Tibial nerve (tissue), 4 donors: Measurements from ENCODE around the gene GIMAP2. TPM values are rescaled to one million over a fixed set of nuclear protein-coding genes. Genes with fewer than 3 reads are reported as not detected.

Source experiments
- DNase-seq, 2 donors: peaks; one replicate each; pipeline ENCODE4 v3.0.0-alpha.2; 2019; ENCODE audit warnings: low spot score in 2 of 2
- H3K27ac ChIP-seq, 4 donors: fragments of 200-600 bp; sonication (generic) in 3 of 4; one replicate each; pipeline ENCODE4 v1.5.1; 2017 to 2019; ENCODE audit warnings: mild to moderate bottlenecking in 1 of 4
- H3K27me3 ChIP-seq, 2 donors: fragments of 200-600 bp; sonication (generic) in 1 of 2; one replicate each; pipeline versions ENCODE4 v1.5.1 to v1.6.0; 2017 to 2019
- H3K36me3 ChIP-seq, 3 donors: fragments of 200-600 bp; sonication (generic); one replicate each; pipeline ENCODE4 v1.5.1; 2018 to 2019
- H3K4me1 ChIP-seq, 4 donors: fragments of 200-600 bp; sonication (generic) in 3 of 4; one replicate each; pipeline ENCODE4 v1.5.1; 2017 to 2019
- H3K4me3 ChIP-seq, 4 donors: fragments of 200-600 bp; sonication (generic) in 3 of 4; one replicate each; pipeline ENCODE4 v1.5.1; 2017 to 2019; ENCODE audit warnings: mild to moderate bottlenecking in 1 of 4, moderate library complexity in 1 of 4
- H3K9me3 ChIP-seq, 4 donors: fragments of 200-600 bp; sonication (generic) in 3 of 4; one replicate each; pipeline ENCODE4 v1.5.1; 2017 to 2019
- EP300 ChIP-seq, 2 donors: sonication (generic); formaldehyde crosslinking; IDR thresholded peaks; one replicate each; pipeline ENCODE4 v1.6.1; 2017; ENCODE audit warnings: antibody characterized with exemption in 2 of 2, mild to moderate bottlenecking in 1 of 2
- POLR2A ChIP-seq, 2 donors: fragments of 450-650 bp; IDR thresholded peaks; one replicate each; pipeline ENCODE4 v1.6.1; 2017; ENCODE audit warnings: antibody characterized with exemption in 2 of 2, mild to moderate bottlenecking in 2 of 2, moderate library complexity in 2 of 2
- WGBS, 2 donors: methylation state at CpG; one replicate each; pipeline ENCODE4 v1.1.5; 2018; 5-methylcytosine and 5-hydroxymethylcytosine counted together
- total RNA-seq, 4 donors: library from RNA; depleted of rRNA; stranded (reverse); fragments of >200 nt; gene quantifications; one replicate each; pipeline ENCODE4 v1.1.0, GENCODE V29; 2016
- TF ChIP-seq, protein P1 (sequence below), 5 experiments: fragments of 200-600 bp in 3 of 5; fragments of 450-650 bp in 2 of 5; sonication (generic) in 3 of 5; IDR thresholded peaks; one replicate each; pipeline ENCODE4 v1.5.1; 2016 to 2019; ENCODE audit warnings: antibody characterized with exemption in 5 of 5, mild to moderate bottlenecking in 3 of 5, moderate library complexity in 2 of 5

The GIMAP2 gene
- total RNA-seq, 4 donors from 2014 or later: 6.3 to 22.0 (median 7.8) TPM

DNA sequence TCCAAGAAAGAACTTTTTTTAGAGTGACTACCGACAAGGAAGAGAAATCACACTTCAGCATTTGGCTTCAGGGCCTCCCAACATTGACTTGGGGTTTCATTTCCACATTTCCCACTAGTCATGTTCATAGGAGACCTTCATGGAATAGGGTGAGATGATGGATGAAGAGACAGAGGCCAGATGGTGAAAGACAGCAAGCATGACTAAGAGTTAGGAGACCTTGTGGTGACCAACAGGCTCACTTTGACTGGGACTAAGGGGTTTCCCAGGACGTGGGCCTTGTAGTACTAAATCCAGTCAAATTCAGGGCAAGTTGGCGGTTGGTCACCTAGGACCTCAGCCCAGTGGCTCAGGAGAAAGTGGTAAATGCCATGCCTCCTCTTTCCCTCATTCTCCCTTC is 48.7 kb downstream of the GIMAP2 start:
- Histone ChIP-seq H3K4me3 (no peak overlapping the region), H3K4me1 (no peaks in the 10 kb centered on the region), H3K27ac (no peak overlapping the region), H3K36me3 (no peaks in the 10 kb centered on the region), H3K9me3 (peaks cover 0 to 4% (median 0%) of the 10 kb centered on the region in 4 donors), H3K27me3 (peaks cover 0 to 3% of the 10 kb centered on the region in 2 donors)
- TF ChIP-seq, protein P1, sequence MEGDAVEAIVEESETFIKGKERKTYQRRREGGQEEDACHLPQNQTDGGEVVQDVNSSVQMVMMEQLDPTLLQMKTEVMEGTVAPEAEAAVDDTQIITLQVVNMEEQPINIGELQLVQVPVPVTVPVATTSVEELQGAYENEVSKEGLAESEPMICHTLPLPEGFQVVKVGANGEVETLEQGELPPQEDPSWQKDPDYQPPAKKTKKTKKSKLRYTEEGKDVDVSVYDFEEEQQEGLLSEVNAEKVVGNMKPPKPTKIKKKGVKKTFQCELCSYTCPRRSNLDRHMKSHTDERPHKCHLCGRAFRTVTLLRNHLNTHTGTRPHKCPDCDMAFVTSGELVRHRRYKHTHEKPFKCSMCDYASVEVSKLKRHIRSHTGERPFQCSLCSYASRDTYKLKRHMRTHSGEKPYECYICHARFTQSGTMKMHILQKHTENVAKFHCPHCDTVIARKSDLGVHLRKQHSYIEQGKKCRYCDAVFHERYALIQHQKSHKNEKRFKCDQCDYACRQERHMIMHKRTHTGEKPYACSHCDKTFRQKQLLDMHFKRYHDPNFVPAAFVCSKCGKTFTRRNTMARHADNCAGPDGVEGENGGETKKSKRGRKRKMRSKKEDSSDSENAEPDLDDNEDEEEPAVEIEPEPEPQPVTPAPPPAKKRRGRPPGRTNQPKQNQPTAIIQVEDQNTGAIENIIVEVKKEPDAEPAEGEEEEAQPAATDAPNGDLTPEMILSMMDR (IDR thresholded peaks at IDR 0.05): no peak
- TF ChIP-seq EP300 (IDR thresholded peaks at IDR 0.05): no peak
- no peak for TF ChIP-seq POLR2A (IDR thresholded peaks at IDR 0.05)
- no peak for DNase-seq
- 75 to 87% methylated on average over 3 of the region's 3 CpGs for WGBS, 2 donors

DNA sequence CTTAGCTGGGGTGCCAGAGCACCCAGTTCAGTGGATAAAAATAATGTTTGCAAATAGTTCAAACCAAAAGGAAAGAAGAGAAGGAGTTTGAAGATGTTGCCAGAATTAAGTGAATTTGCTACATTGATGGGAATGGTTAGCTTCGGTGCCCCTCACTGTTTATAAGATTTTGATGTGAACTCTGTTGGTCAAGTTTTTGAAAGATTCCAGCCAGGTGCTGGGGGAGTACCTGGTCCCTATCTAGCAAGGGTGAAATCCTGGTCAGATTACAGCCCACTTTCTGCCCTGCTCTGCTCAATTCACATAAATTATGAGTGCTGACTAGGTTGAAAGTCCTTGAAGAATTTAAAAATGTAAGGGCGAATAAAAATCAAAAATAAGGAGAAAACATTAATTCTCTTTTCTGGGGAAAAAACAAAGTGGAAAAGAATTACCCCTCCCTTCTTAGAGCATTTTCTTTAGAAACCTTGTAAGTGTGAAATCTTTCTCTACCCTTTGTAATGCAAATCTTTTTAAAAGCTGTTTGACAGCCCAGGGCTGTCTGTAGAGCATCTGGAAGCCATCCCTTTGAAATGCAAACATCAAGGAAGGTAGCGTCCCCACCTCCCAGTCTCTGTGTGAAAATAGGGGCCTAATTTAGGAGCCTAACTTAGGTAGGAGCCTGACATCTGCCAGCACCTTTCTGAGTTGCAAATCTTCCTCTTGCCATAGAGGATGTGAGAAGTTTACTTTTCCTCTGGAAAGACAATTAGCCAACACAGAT is 50.3 kb downstream of the GIMAP2 start:
- no peaks in the 10 kb centered on the region for H3K36me3 ChIP-seq
- H3K27me3 ChIP-seq: peaks cover 0 to 3% of the 10 kb centered on the region in 2 donors
- no peaks in the 10 kb centered on the region for H3K9me3 ChIP-seq
- H3K4me3 ChIP-seq: no peak overlapping the region
- no peak for TF ChIP-seq EP300 (IDR thresholded peaks at IDR 0.05)
- TF ChIP-seq, protein P1 (IDR thresholded peaks at IDR 0.05): no peak
- no peak for TF ChIP-seq POLR2A (IDR thresholded peaks at IDR 0.05)
- WGBS, 2 donors: 54 to 57% methylated on average over 3 of the region's 3 CpGs
- H3K27ac ChIP-seq: peak overlapping the region in 1 of 4 donors; percentile 81
- no peak for DNase-seq
- H3K4me1 ChIP-seq: no peaks in the 10 kb centered on the region

DNA sequence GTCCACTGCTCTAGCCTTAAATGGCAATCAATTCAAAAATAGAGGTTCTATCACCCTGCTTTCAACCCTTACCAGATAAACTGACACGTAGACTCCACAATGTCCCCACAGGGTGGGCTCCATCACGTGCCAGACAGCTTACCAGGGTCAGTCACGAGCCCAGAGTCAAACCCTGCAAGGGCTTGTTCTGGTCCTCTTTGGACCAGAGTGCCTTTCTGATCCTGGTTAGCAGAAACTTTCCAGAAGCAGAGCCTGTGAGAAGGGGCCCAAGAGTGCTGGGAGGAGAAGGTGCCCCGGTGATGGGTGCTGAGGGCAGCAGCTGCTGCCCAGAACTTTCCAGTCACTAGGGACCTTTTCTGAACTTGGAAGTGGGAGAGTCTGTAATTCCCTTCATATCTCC is 51.4 kb downstream of the GIMAP2 start:
- Histone ChIP-seq H3K4me3 (peak overlapping the region in 2 of 4 donors; percentile 42 to 45), H3K27me3 (peaks cover 0 to 3% of the 10 kb centered on the region in 2 donors), H3K4me1 (no peaks in the 10 kb centered on the region), H3K27ac (peak overlapping the region in 3 of 4 donors; percentile 42 to 81 (median 69)), H3K36me3 (peaks cover 0 to 5% (median 0%) of the 10 kb centered on the region in 3 donors), H3K9me3 (no peaks in the 10 kb centered on the region)
- TF ChIP-seq POLR2A (IDR thresholded peaks at IDR 0.05) (no peak), EP300 (IDR thresholded peaks at IDR 0.05) (no peak)
- TF ChIP-seq, protein P1 (IDR thresholded peaks at IDR 0.05): no peak
- WGBS, 2 donors: 43 to 64% methylated on average over 4 of the region's 4 CpGs
- no peak for DNase-seq

DNA sequence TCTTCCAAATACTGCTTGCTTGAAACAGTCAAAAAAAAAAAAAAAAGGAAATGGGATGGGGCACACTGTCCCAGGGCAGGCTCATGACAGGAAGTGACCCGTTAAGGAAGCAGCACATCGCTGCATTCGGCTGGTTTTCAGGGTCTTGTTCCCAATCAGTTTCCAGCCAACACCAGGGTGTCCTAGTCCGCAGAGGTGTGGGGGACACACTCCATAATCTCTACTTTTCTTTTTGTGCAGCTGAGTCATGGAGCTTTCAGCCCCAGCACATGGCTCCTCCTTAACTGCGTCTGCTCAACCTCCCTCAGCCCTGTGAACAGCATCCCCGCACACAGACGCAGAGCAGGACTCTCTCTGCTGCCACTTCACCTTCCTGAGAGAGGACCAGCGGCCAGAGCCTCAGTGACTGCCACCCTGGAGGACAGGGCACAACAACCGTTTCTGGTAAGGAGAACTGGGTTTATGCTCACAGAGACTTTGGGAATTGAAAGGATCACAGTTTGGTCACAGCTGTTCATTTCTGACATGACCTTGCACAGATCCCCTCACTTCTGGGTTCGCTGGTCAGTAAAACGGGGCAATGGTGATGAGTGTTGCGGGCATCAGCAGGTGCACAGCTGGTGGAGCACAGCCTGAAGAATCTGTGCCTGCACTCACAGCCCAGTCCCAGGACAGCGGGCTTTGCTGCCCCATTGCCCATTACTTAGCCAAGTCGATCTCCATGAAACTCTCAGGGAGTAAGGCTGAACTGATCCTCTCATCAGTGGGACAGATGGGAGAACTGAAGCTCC is 52.0 kb downstream of the GIMAP2 start, which contains the start of gene GIMAP5:
TSS of gene GIMAP5 (plus strand) at position 154 of the 791 bp plus-strand sequence. CDS start 3,467 bp downstream, outside the sequence.
- H3K4me1 ChIP-seq: no peaks in the 10 kb centered on the region
- DNase-seq: no peak
- H3K27me3 ChIP-seq: peaks cover 0 to 3% of the 10 kb centered on the region in 2 donors
- TF ChIP-seq EP300 (IDR thresholded peaks at IDR 0.05): peak in 1 of 2 donors; percentile 72
- no peak for TF ChIP-seq POLR2A (IDR thresholded peaks at IDR 0.05)
- H3K4me3 ChIP-seq: peak within 1 kb of the TSS; percentile 24 to 45 (median 34)
- no peaks in the 10 kb centered on the region for H3K9me3 ChIP-seq
- peaks cover 0 to 7% (median 0%) of the 10 kb centered on the region in 3 donors for H3K36me3 ChIP-seq
- peak within 1 kb of the TSS; percentile 42 to 81 (median 58) for H3K27ac ChIP-seq
- 36 to 38% methylated on average over 14 of the region's 14 CpGs for WGBS, 2 donors

DNA sequence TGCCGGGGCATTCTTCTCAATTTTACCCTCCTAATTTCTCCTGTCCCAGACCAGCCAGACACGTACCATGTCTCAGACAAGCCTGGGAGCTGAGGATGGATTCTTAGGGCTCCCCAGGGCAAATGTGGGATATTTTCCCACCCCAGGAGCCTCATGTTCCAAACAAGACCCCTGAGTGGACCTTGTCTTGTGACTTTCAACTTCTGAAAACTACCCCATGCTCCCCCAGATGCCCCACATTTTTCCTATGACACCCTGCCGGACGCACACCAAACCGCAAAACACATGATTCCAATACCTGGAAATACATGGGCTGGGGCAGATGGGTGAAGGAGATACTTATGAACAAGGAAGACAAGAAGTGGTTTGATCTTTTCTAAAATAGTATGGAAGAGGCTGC is 52.6 kb downstream of the GIMAP2 start:
- Histone ChIP-seq H3K9me3 (no peaks in the 10 kb centered on the region), H3K27me3 (peaks cover 0 to 3% of the 10 kb centered on the region in 2 donors), H3K27ac (peak overlapping the region; percentile 42 to 81 (median 58)), H3K4me1 (peaks cover 0 to 6% (median 0%) of the 10 kb centered on the region in 4 donors), H3K4me3 (peak overlapping the region; percentile 24 to 45 (median 34)), H3K36me3 (peaks cover 0 to 7% (median 0%) of the 10 kb centered on the region in 3 donors)
- no peak for DNase-seq
- 63 to 71% methylated on average over 5 of the region's 5 CpGs for WGBS, 2 donors
- TF ChIP-seq EP300 (IDR thresholded peaks at IDR 0.05) (no peak), POLR2A (IDR thresholded peaks at IDR 0.05) (no peak)
- TF ChIP-seq, protein P1 (IDR thresholded peaks at IDR 0.05): no peak
